GM12878 (cell line): ENCODE data around the gene ARAP1.

Source experiments
- DPF2 ChIP-seq: fragments of 450-650 bp; IDR thresholded peaks from 2 replicates; pipeline ENCODE4 v1.6.1; 2017; ENCODE audit warnings: mild to moderate bottlenecking
- ETV6 ChIP-seq, 2 experiments: fragments of 450-650 bp in 1 of 2; IDR thresholded peaks in 1 of 2; conservative IDR thresholded peaks in 1 of 2; 2 replicates each; pipeline ENCODE4 v1.6.1; 2014; ENCODE audit warnings: antibody characterized with exemption in 1 of 2, borderline replicate concordance in 1 of 2, low read depth in 1 of 2, mild to moderate bottlenecking in 1 of 2, moderate library complexity in 1 of 2
- SRF ChIP-seq, 2 experiments: IDR thresholded peaks; 2 replicates each; pipeline ENCODE4 v1.6.1; 2011; ENCODE audit warnings: low read depth in 2 of 2, low read length in 2 of 2, mild to moderate bottlenecking in 1 of 2, moderate library complexity in 1 of 2
- TF ChIP-seq, protein P1 (sequence below): fragments of 450-650 bp; IDR thresholded peaks from 2 replicates; pipeline ENCODE4 v1.6.1; 2018; ENCODE audit warnings: mild to moderate bottlenecking, low read depth, moderate library complexity; ENCODE audit not compliant: partially characterized antibody
- TF ChIP-seq, protein P2 (sequence below): fragments of 450-650 bp; IDR thresholded peaks from 2 replicates; pipeline ENCODE4 v1.6.1; 2017; ENCODE audit warnings: mild to moderate bottlenecking, low read depth, inconsistent platforms; ENCODE audit not compliant: poor library complexity, severe bottlenecking
- TF ChIP-seq, protein P3 (sequence below), 3 experiments: IDR thresholded peaks in 2 of 3; conservative IDR thresholded peaks in 1 of 3; 2 replicates each; pipeline ENCODE4 v1.5.1; 2011; ENCODE audit warnings: low read depth in 3 of 3, low read length in 3 of 3, mild to moderate bottlenecking in 3 of 3, control low read depth in 2 of 3, moderate library complexity in 2 of 3, inconsistent platforms in 1 of 3, mixed read lengths in 1 of 3; ENCODE audit not compliant: control insufficient read depth in 2 of 3, insufficient read depth in 1 of 3; ENCODE audit errors: extremely low read depth in 1 of 3

DNA sequence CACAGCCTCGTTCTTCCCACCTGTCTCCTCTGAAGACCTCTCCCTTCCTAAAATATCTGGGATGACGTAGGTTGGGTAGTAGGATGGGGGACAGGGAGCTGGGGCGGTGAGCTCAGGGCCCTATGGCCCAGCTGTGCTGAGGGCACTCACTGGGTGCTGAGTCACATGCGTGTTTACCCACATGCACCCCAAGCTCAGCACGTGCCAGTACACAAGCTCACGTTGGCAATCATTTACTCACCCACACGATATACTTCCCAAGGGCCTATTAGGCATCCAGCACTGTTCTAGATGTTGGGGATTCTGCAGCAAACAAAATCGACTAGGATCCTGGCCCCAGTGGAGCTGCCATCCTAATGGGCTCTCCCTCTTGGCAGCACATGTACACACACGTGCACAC, 28.7 kb downstream of the ARAP1 start:
- TF ChIP-seq, protein P1, sequence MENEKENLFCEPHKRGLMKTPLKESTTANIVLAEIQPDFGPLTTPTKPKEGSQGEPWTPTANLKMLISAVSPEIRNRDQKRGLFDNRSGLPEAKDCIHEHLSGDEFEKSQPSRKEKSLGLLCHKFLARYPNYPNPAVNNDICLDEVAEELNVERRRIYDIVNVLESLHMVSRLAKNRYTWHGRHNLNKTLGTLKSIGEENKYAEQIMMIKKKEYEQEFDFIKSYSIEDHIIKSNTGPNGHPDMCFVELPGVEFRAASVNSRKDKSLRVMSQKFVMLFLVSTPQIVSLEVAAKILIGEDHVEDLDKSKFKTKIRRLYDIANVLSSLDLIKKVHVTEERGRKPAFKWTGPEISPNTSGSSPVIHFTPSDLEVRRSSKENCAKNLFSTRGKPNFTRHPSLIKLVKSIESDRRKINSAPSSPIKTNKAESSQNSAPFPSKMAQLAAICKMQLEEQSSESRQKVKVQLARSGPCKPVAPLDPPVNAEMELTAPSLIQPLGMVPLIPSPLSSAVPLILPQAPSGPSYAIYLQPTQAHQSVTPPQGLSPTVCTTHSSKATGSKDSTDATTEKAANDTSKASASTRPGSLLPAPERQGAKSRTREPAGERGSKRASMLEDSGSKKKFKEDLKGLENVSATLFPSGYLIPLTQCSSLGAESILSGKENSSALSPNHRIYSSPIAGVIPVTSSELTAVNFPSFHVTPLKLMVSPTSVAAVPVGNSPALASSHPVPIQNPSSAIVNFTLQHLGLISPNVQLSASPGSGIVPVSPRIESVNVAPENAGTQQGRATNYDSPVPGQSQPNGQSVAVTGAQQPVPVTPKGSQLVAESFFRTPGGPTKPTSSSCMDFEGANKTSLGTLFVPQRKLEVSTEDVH = no peak
- TF ChIP-seq, protein P2, sequence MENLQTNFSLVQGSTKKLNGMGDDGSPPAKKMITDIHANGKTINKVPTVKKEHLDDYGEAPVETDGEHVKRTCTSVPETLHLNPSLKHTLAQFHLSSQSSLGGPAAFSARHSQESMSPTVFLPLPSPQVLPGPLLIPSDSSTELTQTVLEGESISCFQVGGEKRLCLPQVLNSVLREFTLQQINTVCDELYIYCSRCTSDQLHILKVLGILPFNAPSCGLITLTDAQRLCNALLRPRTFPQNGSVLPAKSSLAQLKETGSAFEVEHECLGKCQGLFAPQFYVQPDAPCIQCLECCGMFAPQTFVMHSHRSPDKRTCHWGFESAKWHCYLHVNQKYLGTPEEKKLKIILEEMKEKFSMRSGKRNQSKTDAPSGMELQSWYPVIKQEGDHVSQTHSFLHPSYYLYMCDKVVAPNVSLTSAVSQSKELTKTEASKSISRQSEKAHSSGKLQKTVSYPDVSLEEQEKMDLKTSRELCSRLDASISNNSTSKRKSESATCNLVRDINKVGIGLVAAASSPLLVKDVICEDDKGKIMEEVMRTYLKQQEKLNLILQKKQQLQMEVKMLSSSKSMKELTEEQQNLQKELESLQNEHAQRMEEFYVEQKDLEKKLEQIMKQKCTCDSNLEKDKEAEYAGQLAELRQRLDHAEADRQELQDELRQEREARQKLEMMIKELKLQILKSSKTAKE = no peak
- TF ChIP-seq SRF (IDR thresholded peaks at IDR 0.05; ENCODE audit: low read depth in 2 of 2, low read length in 2 of 2) = no peak
- TF ChIP-seq DPF2 = no peak
- TF ChIP-seq, protein P3, sequence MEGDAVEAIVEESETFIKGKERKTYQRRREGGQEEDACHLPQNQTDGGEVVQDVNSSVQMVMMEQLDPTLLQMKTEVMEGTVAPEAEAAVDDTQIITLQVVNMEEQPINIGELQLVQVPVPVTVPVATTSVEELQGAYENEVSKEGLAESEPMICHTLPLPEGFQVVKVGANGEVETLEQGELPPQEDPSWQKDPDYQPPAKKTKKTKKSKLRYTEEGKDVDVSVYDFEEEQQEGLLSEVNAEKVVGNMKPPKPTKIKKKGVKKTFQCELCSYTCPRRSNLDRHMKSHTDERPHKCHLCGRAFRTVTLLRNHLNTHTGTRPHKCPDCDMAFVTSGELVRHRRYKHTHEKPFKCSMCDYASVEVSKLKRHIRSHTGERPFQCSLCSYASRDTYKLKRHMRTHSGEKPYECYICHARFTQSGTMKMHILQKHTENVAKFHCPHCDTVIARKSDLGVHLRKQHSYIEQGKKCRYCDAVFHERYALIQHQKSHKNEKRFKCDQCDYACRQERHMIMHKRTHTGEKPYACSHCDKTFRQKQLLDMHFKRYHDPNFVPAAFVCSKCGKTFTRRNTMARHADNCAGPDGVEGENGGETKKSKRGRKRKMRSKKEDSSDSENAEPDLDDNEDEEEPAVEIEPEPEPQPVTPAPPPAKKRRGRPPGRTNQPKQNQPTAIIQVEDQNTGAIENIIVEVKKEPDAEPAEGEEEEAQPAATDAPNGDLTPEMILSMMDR (IDR thresholded peaks at IDR 0.05 in 2 of 3, conservative IDR thresholded peaks at IDR 0.05 in 1 of 3; ENCODE audit: control insufficient read depth in 2 of 3, extremely low read depth in 1 of 3, insufficient read depth in 1 of 3, low read depth in 3 of 3, low read length in 3 of 3) = no peak
- no peak for TF ChIP-seq ETV6 (conservative IDR thresholded peaks at IDR 0.05 in 1 of 2, IDR thresholded peaks at IDR 0.05 in 1 of 2; ENCODE audit: borderline replicate concordance in 1 of 2, low read depth in 1 of 2)
